ENCODE data around the gene FBP1.
"Not testable (repeated sequence)": the region's sequence is repeated elsewhere in the genome, so short reads cannot be mapped to it uniquely, and the experiment has no call there.

Gene FBP1

DNA sequence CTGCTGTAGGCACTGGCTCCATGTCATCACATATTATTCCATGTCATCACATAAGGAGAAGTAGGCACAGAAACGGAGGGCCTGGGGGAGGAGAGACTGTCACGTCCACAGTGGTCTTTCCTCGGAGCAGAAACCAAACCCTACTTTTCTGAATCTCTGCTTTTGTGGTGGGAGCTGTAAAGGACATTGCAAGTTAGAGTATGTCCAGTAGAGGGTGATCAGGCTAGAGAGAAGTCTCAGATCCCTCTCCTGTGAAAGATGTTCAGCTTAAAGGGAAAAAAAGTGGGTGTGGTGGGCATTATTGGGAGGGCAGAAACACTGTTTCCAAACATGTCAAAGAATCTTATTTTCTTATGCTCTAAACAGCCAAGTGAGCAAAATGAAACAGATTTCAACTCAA is 26.3 kb downstream of the FBP1 start:
- DNase-seq (ENCODE audit: low read depth): no peak

DNA sequence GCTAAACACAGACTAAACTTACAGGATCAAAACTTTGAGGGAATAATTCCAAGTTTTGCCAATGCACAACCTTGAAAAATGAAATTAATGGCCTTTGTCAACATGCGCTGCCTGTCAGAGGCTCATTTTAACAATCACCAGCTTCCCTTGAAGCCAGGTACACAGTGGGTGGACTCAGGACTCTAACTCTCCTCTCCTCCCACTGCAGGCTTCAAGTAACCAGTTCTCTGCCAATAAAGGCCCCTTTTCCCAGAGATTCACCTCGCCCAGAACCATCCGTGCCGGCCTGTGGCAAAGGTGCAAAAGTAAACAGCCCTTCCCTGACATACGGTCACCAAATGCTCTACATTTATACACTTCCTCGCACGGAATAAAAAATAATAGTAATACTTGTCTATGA is 27.2 kb downstream of the FBP1 start:
- no peak for DNase-seq (ENCODE audit: low read depth)

- DNase-seq (ENCODE audit: low read depth): no peak
Measured at GRCh38 chr9:94611638-94612068, 27.7 kb downstream of the FBP1 start.

GRCh38 chr9:94610181-94610606 is 29.1 kb downstream of the FBP1 start:
- no peak for DNase-seq (ENCODE audit: low read depth)

DNA sequence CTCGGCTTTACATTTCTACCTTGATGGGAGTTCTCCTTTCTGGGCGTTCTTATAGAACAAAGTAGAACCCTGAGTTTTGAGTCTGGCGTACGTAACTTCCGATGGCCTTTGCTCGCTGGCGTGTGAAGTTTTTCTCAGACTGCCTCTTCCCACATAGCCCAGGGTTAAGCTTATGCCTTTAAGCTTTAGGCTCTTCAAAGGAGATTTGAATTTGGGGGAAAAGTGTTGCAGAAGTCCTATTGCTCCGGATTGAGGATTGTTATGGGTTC is 32.0 kb downstream of the FBP1 start:
- no peak for DNase-seq (ENCODE audit: low read depth)

- no peak for DNase-seq (ENCODE audit: low read depth)
Measured at GRCh38 chr9:94606646-94607422, 32.5 kb downstream of the FBP1 start.

- DNase-seq (ENCODE audit: low read depth): peak; percentile 18
Measured at GRCh38 chr9:94603259-94604160, 35.8 kb downstream of the FBP1 start.

GRCh38 chr9:94602666-94603065 is 36.7 kb downstream of the FBP1 start:
- no peak for DNase-seq (ENCODE audit: low read depth)

DNA sequence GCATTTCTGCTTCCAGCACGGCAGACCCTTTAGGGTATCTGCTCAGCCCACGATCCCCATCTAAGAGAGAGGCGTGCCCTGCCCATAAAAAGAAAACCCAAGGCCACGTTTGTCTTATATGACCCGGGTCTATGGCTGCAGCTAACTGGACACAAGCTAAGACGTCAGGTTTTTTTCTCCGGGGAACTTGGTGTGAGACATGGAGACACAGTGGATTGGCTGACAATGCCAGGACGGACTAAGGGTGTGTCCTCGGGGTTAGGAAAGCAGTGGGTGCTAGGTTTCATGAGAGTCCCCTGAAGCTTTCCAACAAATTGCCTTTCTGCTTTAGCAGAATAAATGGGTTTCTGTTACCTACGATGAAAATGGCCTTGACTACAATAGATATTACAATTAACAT is 38.6 kb downstream of the FBP1 start:
- no peak for DNase-seq (ENCODE audit: low read depth)

DNA sequence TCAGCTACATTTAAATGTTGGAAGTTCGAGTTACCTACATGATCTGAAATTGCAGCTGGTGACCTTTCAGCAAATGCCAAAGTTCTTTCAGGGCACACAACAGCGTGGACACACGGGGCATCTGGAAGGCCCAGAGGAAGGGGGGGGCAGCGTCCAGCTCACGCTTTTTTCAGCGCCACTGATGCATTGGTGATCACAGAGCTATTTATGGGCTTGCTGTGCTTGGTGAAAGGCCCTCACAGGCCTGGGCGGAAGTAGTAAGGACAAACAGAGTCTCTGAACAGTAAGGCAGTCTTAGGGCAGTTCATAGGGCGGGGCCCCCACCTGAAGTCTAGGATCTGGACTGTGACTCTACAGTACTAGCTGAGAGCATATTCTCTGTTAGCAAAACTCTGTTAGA is 39.1 kb downstream of the FBP1 start:
- DNase-seq (ENCODE audit: low read depth): no peak

- no peak for DNase-seq (ENCODE audit: low read depth)
Measured at GRCh38 chr9:94599102-94599501, 40.2 kb downstream of the FBP1 start.

GRCh38 chr9:94593459-94594345 is 45.6 kb downstream of the FBP1 start, which contains the start of gene FBP2:
FBP2 (minus strand) TSS chr9:94593824; CDS start chr9:94593726, 98 bp downstream.
- DNase-seq (ENCODE audit: low read depth): no peak

- DNase-seq (ENCODE audit: low read depth): not testable (repeated sequence)
Measured at GRCh38 chr9:94592683-94593082, 46.6 kb downstream of the FBP1 start.

DNA sequence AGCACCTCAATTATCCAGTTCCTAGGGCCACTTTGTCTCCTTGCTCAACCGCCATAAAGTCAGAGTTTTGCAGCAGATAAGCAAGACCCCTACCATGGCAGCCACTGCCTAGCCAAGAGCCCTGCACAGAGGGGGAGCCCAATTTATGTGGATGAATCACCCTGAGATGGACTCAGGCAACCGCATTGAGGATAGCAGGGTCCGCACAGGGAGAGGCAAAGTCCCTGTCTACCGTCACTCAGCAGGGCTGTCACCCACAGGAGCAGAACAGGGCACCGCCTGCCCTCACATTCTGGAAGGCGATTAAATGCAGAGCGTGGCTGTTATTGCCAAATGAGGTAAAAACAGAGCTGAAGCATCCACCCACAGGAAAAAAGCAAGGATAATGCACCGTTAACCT is 47.4 kb downstream of the FBP1 start:
- DNase-seq (ENCODE audit: low read depth): no peak

GRCh38 chr9:94591046-94591545 is 48.2 kb downstream of the FBP1 start:
- not testable (repeated sequence) for DNase-seq (ENCODE audit: low read depth)

GRCh38 chr9:94588681-94589080 is 50.6 kb downstream of the FBP1 start:
- DNase-seq (ENCODE audit: low read depth): no peak

DNA sequence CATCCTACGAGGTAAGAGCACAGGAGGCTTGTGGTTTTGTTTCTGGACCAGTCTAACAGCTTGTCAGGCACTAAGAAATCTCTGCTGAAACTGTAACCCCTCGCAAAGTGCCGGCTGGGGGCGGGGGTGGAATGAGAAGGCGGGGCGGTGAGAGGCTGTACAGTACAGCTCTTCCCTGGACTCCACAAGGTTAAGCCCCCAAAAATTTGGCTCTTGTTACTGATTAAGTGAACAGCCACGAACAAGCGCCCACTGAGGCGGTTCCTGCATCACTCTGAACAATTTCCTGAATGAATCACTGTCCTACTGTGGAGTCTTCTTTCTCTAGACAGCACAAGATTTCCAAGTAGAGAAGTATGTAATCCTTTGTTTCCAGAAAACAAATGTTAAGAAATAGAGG is 52.5 kb downstream of the FBP1 start:
- DNase-seq (ENCODE audit: low read depth): no peak

- no peak for DNase-seq (ENCODE audit: low read depth)
Measured at GRCh38 chr9:94586316-94586715, 53.0 kb downstream of the FBP1 start.

- no peak for DNase-seq (ENCODE audit: low read depth)
Measured at GRCh38 chr9:94584555-94584954, 54.8 kb downstream of the FBP1 start.

- DNase-seq (ENCODE audit: low read depth): no peak
Measured at GRCh38 chr9:94581728-94582127, 57.6 kb downstream of the FBP1 start.

DNA sequence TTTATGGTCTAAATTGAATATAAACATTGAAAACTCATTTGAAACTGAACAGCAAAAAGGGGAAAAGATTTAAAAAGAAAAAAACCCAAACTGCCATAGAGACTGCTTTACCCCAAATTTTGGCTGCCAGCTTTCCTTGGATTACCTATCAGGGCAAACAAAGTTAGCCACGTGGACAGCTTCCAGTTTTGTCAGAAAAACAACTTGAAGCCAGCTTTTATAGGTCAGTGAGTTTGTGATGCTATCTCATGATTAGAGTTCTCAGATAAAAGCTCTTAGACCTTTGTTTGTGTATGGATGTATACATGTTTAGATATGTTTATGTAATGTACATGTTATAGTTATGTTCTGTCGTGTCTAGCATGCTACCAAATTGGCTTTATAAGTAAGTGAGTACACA is 61.7 kb downstream of the FBP1 start:
- DNase-seq (ENCODE audit: low read depth): no peak

DNA sequence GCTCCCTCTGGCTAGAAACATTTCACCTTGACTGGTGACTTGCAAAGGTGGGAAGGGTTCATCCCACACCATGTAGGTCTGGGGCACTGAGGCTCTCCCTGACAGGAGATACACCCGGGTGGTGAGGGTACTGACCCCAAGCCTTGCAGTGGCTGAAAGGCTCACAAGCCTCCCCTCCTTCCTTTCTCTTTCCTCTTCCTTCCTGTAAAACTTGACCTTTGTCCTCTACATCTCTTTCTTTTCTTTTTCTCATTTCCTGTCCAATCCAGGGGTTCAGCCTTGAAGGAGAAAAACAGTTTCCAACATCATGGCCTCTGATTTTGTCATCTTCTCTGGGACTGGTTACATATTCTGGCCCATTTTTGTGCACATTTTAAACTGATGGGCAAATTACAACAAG is 62.3 kb downstream of the FBP1 start:
- no peak for DNase-seq (ENCODE audit: low read depth)
